HG03039 (cell line): ENCODE measurements around the gene RBM20.
"Not testable (repeated sequence)": the region's sequence is repeated elsewhere in the genome, so short reads cannot be mapped to it uniquely, and the experiment has no call there.

ENCODE experiments used
- ATAC-seq: cut with Tn5 transposase; IDR thresholded peaks from one replicate; pipeline ENCODE4 v1.9.1; 2021; ENCODE audit warnings: mild to moderate bottlenecking, moderate library complexity; ENCODE audit not compliant: unreplicated experiment

Gene RBM20

DNA sequence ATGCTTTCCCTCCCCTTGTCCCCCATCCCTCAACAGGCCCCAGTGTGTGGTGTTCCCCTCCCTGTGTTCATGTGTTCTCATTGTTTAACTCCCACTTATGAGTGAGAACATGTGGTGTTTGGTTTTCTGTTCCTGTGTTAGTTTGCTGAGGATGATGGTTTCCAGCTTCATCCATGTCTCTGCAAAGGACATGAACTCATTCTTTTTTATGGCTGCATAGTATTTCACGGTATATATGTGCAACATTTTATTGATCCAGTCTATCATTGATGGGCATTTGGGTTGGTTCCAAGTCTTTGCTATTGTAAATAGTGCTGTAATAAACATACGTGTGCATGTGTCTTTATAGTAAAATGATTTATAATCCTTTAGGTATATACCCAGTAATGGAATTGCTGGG, 83.6 kb downstream of the RBM20 start:
- ATAC-seq, result not testable (repeated sequence)

DNA sequence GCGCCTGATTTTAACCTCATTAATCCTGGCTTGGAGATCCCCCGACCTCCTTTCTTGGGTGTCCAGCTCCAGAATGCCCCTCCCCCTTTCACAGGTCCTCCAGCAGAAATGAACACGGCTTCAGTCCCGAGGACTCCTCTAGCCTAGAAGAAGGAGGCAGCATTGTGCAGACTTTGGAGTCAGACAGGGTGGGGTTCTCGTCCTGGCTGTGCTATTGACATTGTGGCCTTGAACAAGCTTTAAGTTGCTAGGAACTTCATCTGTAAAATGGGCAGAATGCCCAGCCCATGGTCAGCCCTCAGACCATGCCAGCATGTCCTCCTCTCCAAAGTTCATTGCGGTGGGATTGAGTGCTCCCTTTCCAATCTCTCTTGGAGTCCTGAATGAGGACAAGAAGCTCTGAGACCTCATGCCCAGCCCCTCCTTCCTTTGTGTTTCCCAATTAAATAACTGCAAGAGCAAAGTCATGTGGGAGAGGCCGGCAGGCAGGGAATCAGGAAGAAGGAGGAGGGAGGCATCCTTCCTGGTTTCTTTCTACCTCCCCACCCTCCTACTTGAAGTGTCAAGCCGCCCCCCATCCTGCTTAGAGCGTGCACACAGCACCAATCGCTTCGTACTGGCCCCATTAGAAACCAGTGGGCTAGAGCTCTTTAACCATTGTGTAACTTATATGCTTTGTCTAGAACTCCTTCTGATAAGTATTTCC, 86.4 kb downstream of the RBM20 start:
- ATAC-seq, result no peak

DNA sequence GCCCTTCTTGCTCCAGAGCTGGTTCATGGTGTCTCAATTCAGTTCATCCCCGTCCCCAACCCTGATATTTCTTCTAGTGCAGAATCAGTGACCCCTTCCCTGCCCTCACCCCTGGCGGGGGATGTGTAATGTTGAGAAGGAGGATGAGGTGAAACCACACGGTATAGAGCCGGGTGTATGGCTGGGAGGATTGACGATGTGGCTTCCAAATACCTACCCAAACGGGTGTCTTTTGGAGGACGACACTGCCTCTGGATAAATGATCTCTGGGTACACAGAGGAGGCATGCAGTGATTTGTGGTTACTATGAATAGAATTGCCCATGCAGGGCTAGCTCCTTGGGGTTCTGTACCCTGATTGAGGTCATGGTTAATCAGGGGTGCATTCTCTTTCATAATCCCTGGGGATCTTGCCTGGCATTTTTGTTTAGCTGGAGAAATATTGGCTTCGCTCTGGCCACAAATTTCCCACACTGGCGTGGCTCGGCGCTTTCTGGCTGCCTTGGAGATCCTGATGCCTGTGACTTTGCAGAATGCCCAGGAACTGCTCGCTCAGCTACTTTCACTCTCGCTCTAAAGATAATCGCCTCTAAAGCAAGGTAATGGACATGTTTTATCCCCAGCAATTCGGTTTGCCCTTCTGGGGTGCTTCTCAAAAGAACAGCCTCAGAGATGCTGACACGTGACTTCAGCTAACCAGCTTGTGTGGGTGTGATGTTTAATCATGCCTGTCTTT, 89.2 kb downstream of the RBM20 start:
- ATAC-seq, result no peak

DNA sequence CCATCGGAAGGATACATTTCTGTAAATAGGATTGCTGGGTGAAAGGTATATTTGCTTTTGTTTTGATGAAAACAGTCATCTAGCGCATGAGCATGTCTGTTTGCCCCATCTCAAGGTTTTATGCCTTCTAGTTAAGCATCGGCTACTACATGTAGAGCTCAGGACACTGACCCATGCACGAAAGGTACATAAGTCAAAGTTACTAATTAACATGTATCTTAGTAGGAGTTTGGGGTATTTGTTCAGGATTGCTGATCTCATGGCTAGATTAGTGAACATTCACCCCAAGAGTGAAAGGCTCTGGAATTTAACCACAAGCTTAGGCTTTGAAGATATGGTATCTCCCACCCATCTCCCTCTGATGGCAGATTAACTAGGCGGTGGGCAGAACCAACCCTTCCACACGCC, 91.5 kb downstream of the RBM20 start:
- ATAC-seq, result no peak

DNA sequence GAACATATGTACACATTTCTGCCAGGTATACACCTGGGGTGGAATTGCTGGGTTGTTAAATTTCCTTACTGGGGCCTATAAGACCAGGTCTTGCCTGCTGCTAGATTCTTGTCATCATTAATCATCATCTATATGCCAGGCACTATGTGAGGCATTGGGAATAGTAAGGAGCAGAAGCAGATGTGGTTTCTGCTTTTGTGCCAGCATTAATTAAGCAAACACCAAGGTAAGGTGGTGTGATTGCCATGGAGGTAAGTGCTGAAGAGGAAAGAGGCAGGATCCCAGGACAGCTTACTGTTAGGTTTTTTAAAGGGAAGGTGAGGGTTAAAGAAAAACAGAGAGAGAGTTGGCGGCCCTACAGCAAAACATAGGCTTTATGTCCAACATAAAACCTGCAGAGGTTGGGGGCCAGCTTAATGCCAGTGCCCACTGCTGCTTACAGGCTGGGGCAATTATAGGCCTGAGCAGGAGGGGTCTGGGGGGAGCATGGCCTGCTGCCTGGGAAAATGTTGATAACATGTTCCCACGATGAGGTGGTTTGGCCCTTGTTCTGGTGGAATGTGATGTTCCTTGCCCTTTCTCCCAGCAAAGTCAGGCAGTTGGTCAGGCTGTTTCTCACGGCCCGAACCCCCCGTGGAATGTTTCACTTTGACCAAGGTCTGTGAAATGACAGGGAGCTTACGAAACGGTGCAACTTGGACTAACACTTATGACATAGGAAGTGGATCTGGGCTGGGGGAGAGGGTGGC, 93.9 kb downstream of the RBM20 start:
- no peak for ATAC-seq

DNA sequence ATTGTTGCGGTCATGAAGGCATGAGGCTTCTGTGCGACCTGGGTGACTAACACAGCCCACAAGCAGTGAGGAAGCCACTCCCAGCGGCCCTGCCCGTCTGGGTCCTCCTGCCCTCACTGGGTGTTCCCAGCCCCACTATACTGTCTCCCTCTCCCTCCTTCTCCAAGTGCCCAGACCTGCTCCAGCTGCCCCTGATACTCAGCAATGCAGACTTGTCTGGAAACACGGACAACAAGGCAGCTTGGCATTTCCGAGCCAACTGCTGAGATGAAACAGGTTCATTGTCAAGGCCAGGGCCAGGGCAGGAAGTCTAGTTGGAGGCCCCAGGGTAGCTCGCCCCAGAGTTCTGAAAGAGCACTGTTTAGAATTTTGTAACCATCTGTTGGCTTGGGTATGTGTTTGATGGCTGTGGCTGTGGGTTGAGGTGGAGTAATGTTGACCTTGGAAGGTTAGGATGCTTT, 95.7 kb downstream of the RBM20 start:
- ATAC-seq, result no peak

DNA sequence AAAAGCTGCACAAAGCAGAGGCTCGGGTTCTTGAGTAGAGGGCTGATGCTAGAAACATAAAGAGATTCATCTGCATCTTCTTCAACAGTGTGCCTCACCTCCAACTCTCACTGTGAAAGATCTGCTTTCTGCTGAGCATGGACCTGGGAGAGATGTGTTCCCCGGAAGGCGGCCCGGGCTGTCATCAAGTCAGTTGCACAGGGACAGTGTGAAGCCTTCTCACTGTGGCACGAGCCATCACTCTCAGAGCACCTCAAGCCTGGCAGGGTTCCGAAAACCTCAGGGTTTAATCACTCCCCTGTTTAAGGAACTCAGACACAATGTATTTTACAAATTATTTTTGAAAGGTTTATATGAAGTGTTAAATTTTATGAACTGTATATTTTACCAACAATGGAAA, 98.7 kb downstream of the RBM20 start:
- ATAC-seq, result no peak

DNA sequence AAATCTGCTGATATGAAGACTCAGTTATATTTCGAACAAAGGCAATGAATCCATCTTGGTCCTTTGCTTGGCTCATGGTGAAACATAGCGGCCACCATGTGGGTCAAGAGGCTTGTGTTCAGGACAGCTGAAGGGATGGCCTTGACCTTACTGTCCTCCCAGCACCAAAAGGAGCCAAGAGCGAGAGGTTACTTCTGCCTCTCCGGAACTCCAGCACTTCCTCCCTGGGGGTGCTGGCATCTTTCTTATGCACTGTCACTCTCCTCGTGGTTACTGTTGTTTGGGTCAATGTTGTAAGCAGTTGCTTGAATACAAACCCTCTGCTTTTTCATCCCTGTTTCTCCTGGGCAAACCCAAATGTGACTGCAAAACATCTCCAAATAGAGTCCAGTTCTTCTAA, 100.6 kb downstream of the RBM20 start:
- no peak for ATAC-seq

DNA sequence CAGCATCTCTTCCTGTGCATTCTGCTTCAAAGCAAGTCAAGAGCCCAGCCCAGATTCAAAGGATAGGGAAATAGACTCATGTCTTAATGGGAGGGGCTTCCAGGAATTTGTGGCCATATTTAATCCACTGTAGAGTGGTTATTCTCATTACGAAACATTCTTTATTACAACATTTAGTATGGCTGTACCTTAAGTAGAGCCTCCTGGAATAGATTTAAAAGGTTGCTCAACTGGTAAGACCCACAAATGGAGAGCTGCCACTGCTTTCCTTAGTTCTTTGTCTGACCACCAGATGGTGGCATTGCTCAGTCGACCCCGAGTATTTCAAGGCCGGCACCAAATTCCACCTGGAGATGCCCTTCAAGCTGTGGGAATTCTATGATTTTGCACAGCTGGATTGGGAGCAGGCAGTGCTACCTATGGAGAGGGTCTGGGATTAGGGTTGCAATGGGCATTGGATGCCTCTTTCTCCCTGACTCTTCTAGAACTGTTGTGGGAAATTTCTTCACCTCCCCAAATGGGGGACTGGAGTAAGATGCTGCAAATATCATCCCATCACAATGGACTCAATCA, 102.2 kb downstream of the RBM20 start:
- no peak for ATAC-seq

DNA sequence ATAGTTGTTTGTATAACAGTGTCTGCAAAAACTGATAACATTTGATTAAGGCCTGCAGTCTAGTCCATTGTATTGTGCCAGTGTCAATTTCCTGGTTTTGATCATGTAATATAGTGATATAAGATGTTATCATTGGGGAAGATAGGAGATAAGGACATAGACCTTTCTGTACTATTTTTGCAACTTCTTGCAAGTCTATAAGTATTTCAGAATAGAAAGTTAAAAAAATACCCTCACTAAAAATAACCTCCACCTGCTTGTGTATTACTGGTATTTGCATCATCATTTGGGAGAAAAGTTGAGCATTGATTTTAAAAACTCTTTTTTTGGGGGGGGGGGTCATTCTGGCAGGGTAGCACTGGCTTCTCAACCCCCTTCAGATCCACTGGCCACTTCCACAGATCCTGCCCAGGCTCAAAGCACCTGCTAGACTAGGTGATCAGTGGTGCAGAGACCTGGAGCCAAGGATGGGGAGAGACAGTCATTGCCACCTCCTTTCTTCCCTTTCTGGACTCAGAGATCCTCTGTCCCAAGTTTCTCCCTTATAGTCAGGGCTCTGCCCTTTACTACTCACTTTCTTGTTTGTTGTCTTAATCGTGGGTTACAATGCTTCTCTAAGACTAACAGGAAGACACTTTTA, 103.0 kb downstream of the RBM20 start:
- no peak for ATAC-seq

DNA sequence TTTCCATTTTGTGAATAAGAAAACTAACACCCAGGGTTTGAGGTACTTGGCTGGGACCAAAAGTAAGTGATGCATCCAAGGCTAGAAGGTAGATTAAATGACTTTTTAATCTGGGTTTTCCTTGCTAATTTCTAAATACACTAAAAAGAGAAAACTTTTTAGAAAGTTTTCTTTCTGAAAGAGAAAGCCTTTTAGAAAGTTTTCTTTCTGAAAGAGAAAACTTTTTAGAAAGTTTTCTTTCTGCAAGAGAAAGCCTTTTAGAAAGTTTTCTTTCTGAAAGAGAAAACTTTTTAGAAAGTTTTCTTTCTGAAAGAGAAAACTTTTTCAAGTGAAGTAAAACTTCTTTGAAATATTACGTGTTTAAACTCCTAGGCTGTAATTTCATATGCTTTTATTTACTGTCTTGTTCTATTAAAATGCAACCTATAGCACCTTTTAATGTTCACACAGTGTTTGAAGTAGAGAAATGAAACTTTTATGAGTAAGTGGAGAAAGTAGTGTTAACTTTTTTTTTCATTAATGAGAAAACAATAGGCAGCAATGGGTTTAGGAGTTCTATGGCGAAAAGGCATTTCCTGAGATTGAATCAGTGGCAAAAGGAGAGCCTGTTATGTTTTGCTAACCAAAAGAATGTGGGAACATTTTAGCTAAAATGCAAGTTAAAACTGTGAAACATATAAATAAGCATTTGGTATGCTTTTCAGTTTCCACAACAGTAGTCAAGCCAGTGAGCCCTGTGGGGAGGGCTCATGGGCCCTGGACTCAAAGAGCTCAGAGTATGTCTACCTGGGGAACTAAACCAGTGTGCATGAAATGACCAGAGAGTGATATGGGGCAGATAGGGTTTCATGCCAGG, 103.7 kb downstream of the RBM20 start:
- no peak for ATAC-seq

DNA sequence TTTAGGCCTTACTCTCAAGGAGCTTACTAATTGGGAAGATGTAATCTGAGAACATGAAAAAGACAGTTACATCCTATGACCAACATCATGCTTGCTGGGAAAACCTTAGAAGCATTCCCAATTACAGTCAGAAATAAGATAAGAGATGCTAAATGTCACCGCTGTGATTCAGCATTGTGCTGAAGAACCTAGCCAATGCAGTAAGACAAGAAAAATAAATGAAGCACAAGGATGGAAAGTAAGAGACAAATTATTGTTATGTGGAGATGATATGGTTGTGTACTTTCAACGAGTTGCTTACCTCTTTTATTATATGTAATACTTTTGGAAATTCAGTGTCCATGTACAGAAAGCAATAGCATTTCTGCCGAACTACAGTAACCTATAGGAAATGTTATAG, 104.8 kb downstream of the RBM20 start:
- no peak for ATAC-seq

DNA sequence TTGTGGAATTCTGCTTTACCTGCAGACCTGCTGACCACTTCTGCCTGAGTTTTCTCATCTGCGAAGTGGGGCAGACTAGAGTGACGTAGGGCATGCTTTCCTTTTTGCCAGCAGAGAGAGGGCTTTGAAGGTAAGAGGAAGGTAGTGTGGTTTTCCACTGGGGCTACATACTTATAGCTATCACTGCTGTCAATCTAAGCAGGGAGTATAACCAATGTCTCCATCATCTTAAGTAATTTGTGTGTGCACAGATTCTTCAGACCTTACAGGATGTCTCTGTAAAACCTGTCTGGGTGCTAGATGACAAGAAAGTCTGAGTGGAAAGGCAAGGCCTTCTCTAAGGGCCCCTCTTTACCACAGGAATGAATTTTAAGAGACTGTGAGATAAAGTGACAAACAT, 106.8 kb downstream of the RBM20 start:
- no peak for ATAC-seq

DNA sequence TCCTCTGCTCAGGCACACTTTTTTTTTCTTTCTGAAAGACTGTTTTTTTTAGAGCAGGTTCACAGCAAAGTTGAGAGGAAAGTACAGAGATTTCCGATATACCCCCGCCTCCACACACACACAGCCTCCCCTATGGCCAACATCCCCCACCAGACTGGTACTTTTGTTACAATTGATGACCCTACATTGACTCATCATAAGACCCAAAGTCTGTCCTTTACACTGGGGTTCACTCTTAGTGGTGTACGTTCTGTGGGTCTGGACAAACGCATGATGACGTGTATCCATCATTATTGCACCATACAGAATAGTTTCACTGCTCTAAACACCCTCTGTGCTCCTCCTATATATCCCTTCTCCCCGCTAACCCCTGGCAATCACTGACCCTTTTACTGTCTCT, 107.7 kb downstream of the RBM20 start:
- ATAC-seq, result no peak

DNA sequence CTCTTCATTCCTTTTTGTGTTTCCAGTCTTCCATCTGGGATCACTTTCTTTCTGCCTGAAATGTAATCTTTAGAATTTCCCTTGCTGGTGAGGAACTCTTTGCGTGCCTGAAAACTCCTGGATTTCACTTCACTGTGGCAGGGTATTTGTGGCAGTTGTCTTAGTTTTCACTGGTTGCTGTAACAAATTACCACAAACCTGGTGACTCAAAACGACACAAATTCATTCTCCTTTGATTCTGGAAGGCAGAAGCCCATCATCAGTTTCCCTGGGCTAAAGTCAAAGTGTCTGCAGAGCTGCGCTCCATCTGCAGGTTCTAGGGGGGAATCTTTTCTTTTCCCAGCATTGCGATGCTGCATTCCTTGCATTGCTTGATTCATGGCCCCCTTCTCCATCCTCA, 109.3 kb downstream of the RBM20 start:
- no peak for ATAC-seq

DNA sequence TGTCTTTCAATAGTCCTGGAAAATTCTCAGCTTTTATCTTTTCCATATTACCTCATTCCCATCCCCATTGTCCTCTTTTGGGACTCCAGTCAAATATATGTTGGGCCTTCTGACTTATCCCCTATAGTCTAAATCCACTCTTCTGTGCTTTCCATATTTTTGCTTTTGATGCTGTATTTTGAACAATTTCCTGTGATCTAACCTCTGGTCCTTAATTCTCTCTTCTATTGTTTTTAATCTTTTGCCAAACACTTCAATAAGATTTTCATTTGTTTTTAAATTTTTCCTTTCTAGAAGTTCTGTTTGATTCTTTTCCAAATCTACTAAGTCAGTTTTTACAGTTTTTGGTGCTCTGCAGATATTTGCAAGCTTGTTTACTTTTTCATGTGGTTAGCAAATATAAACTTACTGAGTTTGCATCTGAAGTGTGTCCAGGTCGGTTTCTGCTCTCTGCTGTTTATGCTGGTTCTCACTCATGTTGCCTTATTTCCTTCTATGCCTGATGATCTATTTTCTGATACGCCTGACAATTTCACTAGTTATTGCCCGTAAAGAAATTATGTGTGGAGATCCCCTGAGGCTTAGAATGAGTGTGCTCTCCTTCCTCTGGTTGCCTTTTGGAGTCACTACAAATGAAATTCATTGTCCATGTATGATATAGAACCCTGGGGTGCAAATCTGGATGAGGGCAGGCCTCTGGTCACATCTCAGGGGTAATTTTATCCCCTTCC, 110.4 kb downstream of the RBM20 start:
- ATAC-seq, result no peak

DNA sequence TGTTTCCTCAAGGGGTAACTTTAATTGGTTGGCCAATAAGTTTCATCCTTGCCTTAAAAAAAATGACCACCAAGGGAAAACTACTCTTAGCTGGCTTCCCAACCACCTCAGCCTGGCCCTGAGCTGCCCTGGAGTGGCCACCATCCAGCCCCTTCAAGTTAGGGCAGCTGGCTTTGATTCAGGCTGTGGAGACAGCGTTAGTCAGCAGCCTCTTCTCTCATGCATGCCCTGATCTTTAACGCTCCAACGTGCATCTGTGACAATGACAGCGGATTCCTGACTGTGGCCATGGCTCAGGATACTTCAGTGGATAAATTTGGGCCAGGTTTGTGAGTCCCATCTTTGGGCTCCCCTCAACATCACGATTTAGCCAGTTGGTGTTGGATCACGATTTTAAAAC, 111.6 kb downstream of the RBM20 start:
- no peak for ATAC-seq

DNA sequence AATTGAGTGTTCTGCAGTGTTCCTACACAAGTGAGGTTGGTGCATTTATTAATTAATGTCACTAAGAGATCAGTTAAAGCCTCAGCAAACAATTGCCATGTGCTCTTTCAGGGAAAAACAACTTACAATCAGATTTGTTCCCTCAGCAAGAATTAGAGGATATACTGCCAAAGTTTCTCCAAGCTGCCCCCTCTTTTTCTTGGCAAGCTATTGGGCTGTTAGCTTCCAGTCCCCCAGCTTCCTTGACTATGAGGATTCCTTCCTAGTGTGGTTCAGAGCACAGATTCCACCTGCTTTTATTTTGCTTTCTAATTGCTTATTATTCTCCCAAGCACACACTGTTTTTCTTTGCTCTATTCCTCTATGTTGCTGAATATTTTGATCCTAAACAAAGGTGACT, 112.7 kb downstream of the RBM20 start:
- ATAC-seq, result no peak

DNA sequence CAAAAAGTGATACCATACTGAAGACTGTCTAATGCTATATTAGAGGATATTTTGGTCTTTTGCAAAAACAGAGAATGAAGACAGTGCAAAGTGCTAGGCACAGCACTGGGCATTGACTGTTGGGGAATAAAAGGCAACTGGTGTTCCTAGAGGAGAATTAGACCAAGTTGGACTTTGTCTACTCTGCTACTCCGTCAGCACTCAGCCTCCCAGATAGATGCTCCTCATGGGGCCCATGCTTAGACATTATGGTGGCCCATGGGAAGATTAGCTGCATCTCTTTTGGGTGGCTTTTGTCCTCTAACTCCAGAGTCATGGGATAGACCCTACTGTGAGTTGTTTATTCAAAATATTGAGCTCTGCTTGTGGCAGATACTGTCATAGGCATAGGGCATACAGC, 113.5 kb downstream of the RBM20 start:
- no peak for ATAC-seq
